Measurements from ENCODE around the gene XPNPEP3.

GRCh38 chr22:40875111-40875510 lies 18.2 kb downstream of the XPNPEP3 start:
- no peak for TF ChIP-seq EZH2 (IDR thresholded peaks at IDR 0.05; ENCODE audit: borderline replicate concordance)
- no peak for TF ChIP-seq CTCF (IDR thresholded peaks at IDR 0.05; ENCODE audit: poor library complexity)
- TF ChIP-seq EZH2phosphoT487 (IDR thresholded peaks at IDR 0.05; ENCODE audit: low read depth, severe bottlenecking, unreplicated experiment), result no peak

Measured in hepatocyte (in vitro differentiated cells).